HEK293 (cell line): ENCODE data around the gene CABP1.

Source experiments
- EGR2 ChIP-seq: fragments of 450-650 bp; formaldehyde crosslinking; IDR thresholded peaks from 2 replicates; pipeline ENCODE4 v1.5.1; 2016; ENCODE audit warnings: low read depth, missing biosample characterization, missing genetic modification characterization
- GLIS1 ChIP-seq: fragments of 450-650 bp; formaldehyde crosslinking; IDR thresholded peaks from 2 replicates; pipeline ENCODE4 v1.5.1; 2016; ENCODE audit warnings: missing biosample characterization, missing genetic modification characterization
- GLIS2 ChIP-seq: fragments of 450-650 bp; formaldehyde crosslinking; IDR thresholded peaks from 2 replicates; pipeline ENCODE4 v1.5.1; 2016; ENCODE audit warnings: missing biosample characterization, missing genetic modification characterization
- KLF10 ChIP-seq: fragments of 450-650 bp; IDR thresholded peaks from 2 replicates; pipeline ENCODE4 v1.5.1; 2018; ENCODE audit warnings: missing biosample characterization, mild to moderate bottlenecking, missing genetic modification characterization
- SALL2 ChIP-seq: fragments of 450-650 bp; formaldehyde crosslinking; IDR thresholded peaks from 2 replicates; pipeline ENCODE4 v1.5.0; 2017; ENCODE audit warnings: missing biosample characterization, mild to moderate bottlenecking, missing genetic modification characterization, borderline replicate concordance
- ZBTB20 ChIP-seq: fragments of 450-650 bp; formaldehyde crosslinking; IDR thresholded peaks from 2 replicates; pipeline ENCODE4 v1.5.1; 2016; ENCODE audit warnings: missing biosample characterization, missing genetic modification characterization
- ZBTB48 ChIP-seq: fragments of 450-650 bp; formaldehyde crosslinking; IDR thresholded peaks from 2 replicates; pipeline ENCODE4 v1.5.1; 2016; ENCODE audit warnings: missing biosample characterization, missing genetic modification characterization
- ZBTB8A ChIP-seq: fragments of 450-650 bp; formaldehyde crosslinking; IDR thresholded peaks from 2 replicates; pipeline ENCODE4 v1.5.1; 2016; ENCODE audit warnings: missing biosample characterization, missing genetic modification characterization
- ZEB2 ChIP-seq: fragments of 450-650 bp; formaldehyde crosslinking; IDR thresholded peaks from 2 replicates; pipeline ENCODE4 v1.5.1; 2016; ENCODE audit warnings: missing biosample characterization, missing genetic modification characterization
- ZFP37 ChIP-seq: fragments of 450-650 bp; formaldehyde crosslinking; IDR thresholded peaks from 2 replicates; pipeline ENCODE4 v1.5.1; 2016; ENCODE audit warnings: missing biosample characterization, missing genetic modification characterization
- ZIC2 ChIP-seq: fragments of 450-650 bp; formaldehyde crosslinking; IDR thresholded peaks from 2 replicates; pipeline ENCODE4 v1.5.1; 2016; ENCODE audit warnings: missing biosample characterization, missing genetic modification characterization
- ZNF391 ChIP-seq: fragments of 450-650 bp; formaldehyde crosslinking; IDR thresholded peaks from 2 replicates; pipeline ENCODE4 v1.5.1; 2016; ENCODE audit warnings: low read depth, missing biosample characterization, missing genetic modification characterization, borderline replicate concordance
- ZNF433 ChIP-seq: fragments of 450-650 bp; formaldehyde crosslinking; IDR thresholded peaks from 2 replicates; pipeline ENCODE4 v1.5.1; 2016; ENCODE audit warnings: missing biosample characterization, missing genetic modification characterization, low read depth
- ZNF530 ChIP-seq: fragments of 450-650 bp; formaldehyde crosslinking; IDR thresholded peaks from 2 replicates; pipeline ENCODE4 v1.5.1; 2016; ENCODE audit warnings: low read depth, missing biosample characterization, missing genetic modification characterization
- ZNF600 ChIP-seq: fragments of 450-650 bp; formaldehyde crosslinking; IDR thresholded peaks from 2 replicates; pipeline ENCODE4 v1.5.1; 2016; ENCODE audit warnings: missing biosample characterization, missing genetic modification characterization
- ZNF792 ChIP-seq: fragments of 450-650 bp; formaldehyde crosslinking; IDR thresholded peaks from 2 replicates; pipeline ENCODE4 v1.5.1; 2016; ENCODE audit warnings: missing biosample characterization, missing genetic modification characterization
- ZXDB ChIP-seq: fragments of 450-650 bp; formaldehyde crosslinking; IDR thresholded peaks from 2 replicates; pipeline ENCODE4 v1.5.1; 2016; ENCODE audit warnings: missing biosample characterization, missing genetic modification characterization
- TF ChIP-seq, protein P1 (sequence below): fragments of 450-650 bp; formaldehyde crosslinking; IDR thresholded peaks from 2 replicates; pipeline ENCODE4 v1.5.1; 2016; ENCODE audit warnings: missing biosample characterization, missing genetic modification characterization
- TF ChIP-seq, protein P2 (sequence below): fragments of 450-650 bp; formaldehyde crosslinking; IDR thresholded peaks from 2 replicates; pipeline ENCODE4 v1.5.1; 2016; ENCODE audit warnings: missing biosample characterization, missing genetic modification characterization
- TF ChIP-seq, protein P3 (sequence below): fragments of 450-650 bp; formaldehyde crosslinking; optimal IDR thresholded peaks from 2 replicates; pipeline ENCODE3; 2016; ENCODE audit warnings: missing biosample characterization, mild to moderate bottlenecking, missing genetic modification characterization
- TF ChIP-seq, protein P4 (sequence below): fragments of 450-650 bp; formaldehyde crosslinking; IDR thresholded peaks from 2 replicates; pipeline ENCODE4 v1.5.1; 2016; ENCODE audit warnings: missing biosample characterization, missing genetic modification characterization
- TF ChIP-seq, protein P5 (sequence below): fragments of 450-650 bp; formaldehyde crosslinking; IDR thresholded peaks from 2 replicates; pipeline ENCODE4 v1.5.1; 2016; ENCODE audit warnings: missing biosample characterization, missing genetic modification characterization
- TF ChIP-seq, protein P6 (sequence below): fragments of 450-650 bp; formaldehyde crosslinking; conservative IDR thresholded peaks from 2 replicates; pipeline ENCODE4 v1.5.1; 2016; ENCODE audit warnings: low read depth, missing biosample characterization, missing genetic modification characterization
- TF ChIP-seq, protein P7 (sequence below): fragments of 450-650 bp; formaldehyde crosslinking; IDR thresholded peaks from 2 replicates; pipeline ENCODE4 v1.5.1; 2016; ENCODE audit warnings: missing biosample characterization, missing genetic modification characterization

The CABP1 gene

DNA sequence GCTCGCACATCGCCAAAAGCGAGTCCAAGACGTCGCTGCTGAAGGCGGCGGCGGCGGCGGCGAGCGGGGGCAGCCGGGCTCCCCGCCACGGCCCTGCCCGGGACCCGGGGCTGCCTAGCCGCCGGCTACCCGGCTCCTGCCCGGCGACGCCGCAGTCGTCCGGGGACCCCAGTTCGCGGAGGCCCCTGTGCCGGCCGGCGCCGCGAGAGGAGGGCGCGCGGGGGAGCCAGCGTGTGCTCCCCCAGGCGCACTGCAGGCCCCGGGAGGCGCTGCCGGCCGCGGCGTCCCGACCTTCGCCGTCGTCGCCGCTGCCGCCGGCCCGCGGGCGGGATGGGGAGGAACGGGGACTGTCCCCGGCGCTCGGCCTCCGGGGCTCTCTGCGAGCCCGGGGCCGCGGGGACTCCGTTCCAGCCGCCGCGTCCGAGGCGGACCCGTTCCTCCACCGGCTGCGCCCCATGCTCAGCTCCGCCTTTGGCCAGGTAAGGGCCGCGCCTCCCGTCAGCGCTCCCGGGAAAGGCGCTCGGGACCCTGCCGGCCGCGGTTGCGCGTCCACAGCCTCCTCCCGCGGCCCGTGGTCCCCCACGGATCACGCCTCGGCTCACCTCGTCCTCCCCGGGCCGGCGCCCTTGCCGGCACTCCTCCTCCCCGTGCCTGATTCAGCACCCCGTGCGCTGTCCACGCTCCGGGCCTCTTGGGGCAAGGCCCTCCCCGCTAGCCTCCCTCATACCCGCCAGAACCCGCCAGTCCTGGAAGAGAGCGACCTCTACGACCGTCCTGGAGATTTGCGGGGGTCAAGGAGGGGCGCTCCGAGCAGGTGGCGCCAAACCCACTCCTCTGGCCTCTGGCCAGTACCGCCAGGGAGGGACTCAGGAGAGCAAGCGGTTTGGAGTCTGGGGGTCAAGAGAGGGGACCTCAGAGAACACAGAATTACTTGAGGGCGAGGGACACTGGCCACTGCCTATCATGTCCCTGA lies 721 bp downstream of the CABP1 start (continued):
- TF ChIP-seq, protein P1, sequence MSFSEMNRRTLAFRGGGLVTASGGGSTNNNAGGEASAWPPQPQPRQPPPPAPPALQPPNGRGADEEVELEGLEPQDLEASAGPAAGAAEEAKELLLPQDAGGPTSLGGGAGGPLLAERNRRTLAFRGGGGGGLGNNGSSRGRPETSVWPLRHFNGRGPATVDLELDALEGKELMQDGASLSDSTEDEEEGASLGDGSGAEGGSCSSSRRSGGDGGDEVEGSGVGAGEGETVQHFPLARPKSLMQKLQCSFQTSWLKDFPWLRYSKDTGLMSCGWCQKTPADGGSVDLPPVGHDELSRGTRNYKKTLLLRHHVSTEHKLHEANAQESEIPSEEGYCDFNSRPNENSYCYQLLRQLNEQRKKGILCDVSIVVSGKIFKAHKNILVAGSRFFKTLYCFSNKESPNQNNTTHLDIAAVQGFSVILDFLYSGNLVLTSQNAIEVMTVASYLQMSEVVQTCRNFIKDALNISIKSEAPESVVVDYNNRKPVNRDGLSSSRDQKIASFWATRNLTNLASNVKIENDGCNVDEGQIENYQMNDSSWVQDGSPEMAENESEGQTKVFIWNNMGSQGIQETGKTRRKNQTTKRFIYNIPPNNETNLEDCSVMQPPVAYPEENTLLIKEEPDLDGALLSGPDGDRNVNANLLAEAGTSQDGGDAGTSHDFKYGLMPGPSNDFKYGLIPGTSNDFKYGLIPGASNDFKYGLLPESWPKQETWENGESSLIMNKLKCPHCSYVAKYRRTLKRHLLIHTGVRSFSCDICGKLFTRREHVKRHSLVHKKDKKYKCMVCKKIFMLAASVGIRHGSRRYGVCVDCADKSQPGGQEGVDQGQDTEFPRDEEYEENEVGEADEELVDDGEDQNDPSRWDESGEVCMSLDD (tag by site-specific recombination) = peak; percentile 71; the same call in 1 of the 2 replicates
- TF ChIP-seq ZBTB20 (tag by site-specific recombination) (peak; percentile 90), ZBTB48 (tag by site-specific recombination) (peak; percentile 25; the same call in 1 of the 2 replicates), ZFP37 (tag by site-specific recombination) (peak; percentile 74; the same call in 1 of the 2 replicates), KLF10 (tag by site-specific recombination) (no peak), GLIS2 (tag by site-specific recombination) (peak; percentile 96), ZIC2 (tag by site-specific recombination) (peak; percentile 29; the same call in 1 of the 2 replicates), ZNF530 (tag by site-specific recombination) (no peak), ZNF792 (tag by site-specific recombination) (no peak), GLIS1 (tag by site-specific recombination) (peak; percentile 69), ZNF433 (tag by site-specific recombination) (no peak), SALL2 (tag by site-specific recombination) (no peak), ZXDB (tag by site-specific recombination) (0 out of 2 replicates have a peak, but pooled peaks have one; percentile 32), ZBTB8A (tag by site-specific recombination) (peak; percentile 34; the same call in 1 of the 2 replicates), ZNF600 (peak; percentile 77), EGR2 (tag by site-specific recombination) (no peak; the same call in 1 of the 2 replicates), ZNF391 (tag by site-specific recombination) (0 out of 2 replicates have a peak, but pooled peaks have one; percentile 37), ZEB2 (tag by site-specific recombination) (peak; percentile 71)
- TF ChIP-seq, protein P2, sequence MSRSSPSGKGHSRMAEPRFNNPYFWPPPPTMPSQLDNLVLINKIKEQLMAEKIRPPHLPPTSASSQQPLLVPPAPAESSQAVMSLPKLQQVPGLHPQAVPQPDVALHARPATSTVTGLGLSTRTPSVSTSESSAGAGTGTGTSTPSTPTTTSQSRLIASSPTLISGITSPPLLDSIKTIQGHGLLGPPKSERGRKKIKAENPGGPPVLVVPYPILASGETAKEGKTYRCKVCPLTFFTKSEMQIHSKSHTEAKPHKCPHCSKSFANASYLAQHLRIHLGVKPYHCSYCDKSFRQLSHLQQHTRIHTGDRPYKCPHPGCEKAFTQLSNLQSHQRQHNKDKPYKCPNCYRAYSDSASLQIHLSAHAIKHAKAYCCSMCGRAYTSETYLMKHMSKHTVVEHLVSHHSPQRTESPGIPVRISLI (tag by site-specific recombination) = no peak
- TF ChIP-seq, protein P3, sequence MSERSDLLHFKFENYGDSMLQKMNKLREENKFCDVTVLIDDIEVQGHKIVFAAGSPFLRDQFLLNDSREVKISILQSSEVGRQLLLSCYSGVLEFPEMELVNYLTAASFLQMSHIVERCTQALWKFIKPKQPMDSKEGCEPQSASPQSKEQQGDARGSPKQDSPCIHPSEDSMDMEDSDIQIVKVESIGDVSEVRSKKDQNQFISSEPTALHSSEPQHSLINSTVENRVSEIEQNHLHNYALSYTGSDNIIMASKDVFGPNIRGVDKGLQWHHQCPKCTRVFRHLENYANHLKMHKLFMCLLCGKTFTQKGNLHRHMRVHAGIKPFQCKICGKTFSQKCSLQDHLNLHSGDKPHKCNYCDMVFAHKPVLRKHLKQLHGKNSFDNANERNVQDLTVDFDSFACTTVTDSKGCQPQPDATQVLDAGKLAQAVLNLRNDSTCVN = peak; percentile 90
- TF ChIP-seq, protein P4, sequence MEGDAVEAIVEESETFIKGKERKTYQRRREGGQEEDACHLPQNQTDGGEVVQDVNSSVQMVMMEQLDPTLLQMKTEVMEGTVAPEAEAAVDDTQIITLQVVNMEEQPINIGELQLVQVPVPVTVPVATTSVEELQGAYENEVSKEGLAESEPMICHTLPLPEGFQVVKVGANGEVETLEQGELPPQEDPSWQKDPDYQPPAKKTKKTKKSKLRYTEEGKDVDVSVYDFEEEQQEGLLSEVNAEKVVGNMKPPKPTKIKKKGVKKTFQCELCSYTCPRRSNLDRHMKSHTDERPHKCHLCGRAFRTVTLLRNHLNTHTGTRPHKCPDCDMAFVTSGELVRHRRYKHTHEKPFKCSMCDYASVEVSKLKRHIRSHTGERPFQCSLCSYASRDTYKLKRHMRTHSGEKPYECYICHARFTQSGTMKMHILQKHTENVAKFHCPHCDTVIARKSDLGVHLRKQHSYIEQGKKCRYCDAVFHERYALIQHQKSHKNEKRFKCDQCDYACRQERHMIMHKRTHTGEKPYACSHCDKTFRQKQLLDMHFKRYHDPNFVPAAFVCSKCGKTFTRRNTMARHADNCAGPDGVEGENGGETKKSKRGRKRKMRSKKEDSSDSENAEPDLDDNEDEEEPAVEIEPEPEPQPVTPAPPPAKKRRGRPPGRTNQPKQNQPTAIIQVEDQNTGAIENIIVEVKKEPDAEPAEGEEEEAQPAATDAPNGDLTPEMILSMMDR (tag by site-specific recombination) = peak; percentile 81
- TF ChIP-seq, protein P5, sequence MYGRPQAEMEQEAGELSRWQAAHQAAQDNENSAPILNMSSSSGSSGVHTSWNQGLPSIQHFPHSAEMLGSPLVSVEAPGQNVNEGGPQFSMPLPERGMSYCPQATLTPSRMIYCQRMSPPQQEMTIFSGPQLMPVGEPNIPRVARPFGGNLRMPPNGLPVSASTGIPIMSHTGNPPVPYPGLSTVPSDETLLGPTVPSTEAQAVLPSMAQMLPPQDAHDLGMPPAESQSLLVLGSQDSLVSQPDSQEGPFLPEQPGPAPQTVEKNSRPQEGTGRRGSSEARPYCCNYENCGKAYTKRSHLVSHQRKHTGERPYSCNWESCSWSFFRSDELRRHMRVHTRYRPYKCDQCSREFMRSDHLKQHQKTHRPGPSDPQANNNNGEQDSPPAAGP (tag by site-specific recombination) = peak; percentile 57; the same call in 1 of the 2 replicates
- TF ChIP-seq, protein P6, sequence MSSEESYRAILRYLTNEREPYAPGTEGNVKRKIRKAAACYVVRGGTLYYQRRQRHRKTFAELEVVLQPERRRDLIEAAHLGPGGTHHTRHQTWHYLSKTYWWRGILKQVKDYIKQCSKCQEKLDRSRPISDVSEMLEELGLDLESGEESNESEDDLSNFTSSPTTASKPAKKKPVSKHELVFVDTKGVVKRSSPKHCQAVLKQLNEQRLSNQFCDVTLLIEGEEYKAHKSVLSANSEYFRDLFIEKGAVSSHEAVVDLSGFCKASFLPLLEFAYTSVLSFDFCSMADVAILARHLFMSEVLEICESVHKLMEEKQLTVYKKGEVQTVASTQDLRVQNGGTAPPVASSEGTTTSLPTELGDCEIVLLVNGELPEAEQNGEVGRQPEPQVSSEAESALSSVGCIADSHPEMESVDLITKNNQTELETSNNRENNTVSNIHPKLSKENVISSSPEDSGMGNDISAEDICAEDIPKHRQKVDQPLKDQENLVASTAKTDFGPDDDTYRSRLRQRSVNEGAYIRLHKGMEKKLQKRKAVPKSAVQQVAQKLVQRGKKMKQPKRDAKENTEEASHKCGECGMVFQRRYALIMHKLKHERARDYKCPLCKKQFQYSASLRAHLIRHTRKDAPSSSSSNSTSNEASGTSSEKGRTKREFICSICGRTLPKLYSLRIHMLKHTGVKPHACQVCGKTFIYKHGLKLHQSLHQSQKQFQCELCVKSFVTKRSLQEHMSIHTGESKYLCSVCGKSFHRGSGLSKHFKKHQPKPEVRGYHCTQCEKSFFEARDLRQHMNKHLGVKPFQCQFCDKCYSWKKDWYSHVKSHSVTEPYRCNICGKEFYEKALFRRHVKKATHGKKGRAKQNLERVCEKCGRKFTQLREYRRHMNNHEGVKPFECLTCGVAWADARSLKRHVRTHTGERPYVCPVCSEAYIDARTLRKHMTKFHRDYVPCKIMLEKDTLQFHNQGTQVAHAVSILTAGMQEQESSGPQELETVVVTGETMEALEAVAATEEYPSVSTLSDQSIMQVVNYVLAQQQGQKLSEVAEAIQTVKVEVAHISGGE (tag by site-specific recombination) = peak; percentile 67; the same call in 1 of the 2 replicates
- TF ChIP-seq, protein P7, sequence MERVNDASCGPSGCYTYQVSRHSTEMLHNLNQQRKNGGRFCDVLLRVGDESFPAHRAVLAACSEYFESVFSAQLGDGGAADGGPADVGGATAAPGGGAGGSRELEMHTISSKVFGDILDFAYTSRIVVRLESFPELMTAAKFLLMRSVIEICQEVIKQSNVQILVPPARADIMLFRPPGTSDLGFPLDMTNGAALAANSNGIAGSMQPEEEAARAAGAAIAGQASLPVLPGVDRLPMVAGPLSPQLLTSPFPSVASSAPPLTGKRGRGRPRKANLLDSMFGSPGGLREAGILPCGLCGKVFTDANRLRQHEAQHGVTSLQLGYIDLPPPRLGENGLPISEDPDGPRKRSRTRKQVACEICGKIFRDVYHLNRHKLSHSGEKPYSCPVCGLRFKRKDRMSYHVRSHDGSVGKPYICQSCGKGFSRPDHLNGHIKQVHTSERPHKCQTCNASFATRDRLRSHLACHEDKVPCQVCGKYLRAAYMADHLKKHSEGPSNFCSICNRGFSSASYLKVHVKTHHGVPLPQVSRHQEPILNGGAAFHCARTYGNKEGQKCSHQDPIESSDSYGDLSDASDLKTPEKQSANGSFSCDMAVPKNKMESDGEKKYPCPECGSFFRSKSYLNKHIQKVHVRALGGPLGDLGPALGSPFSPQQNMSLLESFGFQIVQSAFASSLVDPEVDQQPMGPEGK (tag by site-specific recombination) = peak; percentile 88
